Right lobe of liver (tissue), 6 donors: Measurements from ENCODE around the gene FRMPD4. TPM values are rescaled to one million over a fixed set of nuclear protein-coding genes. Genes with fewer than 3 reads are reported as not detected.

Source experiments
- ATAC-seq, 4 donors: fragments of 200-7000 bp; cut with Tn5 transposase; one replicate each; pipeline ENCODE4 v1.9.1; 2020; ENCODE audit warnings: mild to moderate bottlenecking in 4 of 4, moderate library complexity in 4 of 4
- DNase-seq, 3 donors: peaks; one replicate each; pipeline ENCODE4 v3.0.0-alpha.2; 2020
- H3K27ac ChIP-seq, 3 donors: fragments of 200-600 bp; one replicate each; pipeline ENCODE4 v1.8.0; 2022
- H3K27me3 ChIP-seq, 2 donors: fragments of 200-600 bp; one replicate each; pipeline ENCODE4 v1.8.0; 2022
- H3K36me3 ChIP-seq, 4 donors: fragments of 200-600 bp; sonication (generic) in 1 of 4; one replicate each; pipeline versions ENCODE4 v1.5.1 to v1.8.0; 2017 to 2022; ENCODE audit warnings: control low read depth in 1 of 4
- H3K4me1 ChIP-seq, 4 donors: fragments of 200-600 bp; sonication (generic) in 1 of 4; one replicate each; pipeline versions ENCODE4 v1.5.1 to v1.8.0; 2017 to 2022; ENCODE audit warnings: control low read depth in 1 of 4
- H3K4me3 ChIP-seq, 3 donors: fragments of 200-600 bp; one replicate each; pipeline ENCODE4 v1.8.0; 2022
- H3K9me3 ChIP-seq, 4 donors: fragments of 200-600 bp; sonication (generic) in 1 of 4; one replicate each; pipeline versions ENCODE4 v1.5.1 to v1.8.0; 2017 to 2022; ENCODE audit warnings: control low read depth in 1 of 4
- CTCF ChIP-seq, 4 donors: fragments of 200-600 bp in 3 of 4; fragments of 450-650 bp in 1 of 4; IDR thresholded peaks; one replicate each; pipeline versions ENCODE4 v1.5.1 to v1.8.0; 2016 to 2022; ENCODE audit warnings: antibody characterized with exemption in 4 of 4, mild to moderate bottlenecking in 2 of 4
- POLR2A ChIP-seq: fragments of 450-650 bp; IDR thresholded peaks from one replicate; pipeline ENCODE4 v1.6.1; 2017; ENCODE audit warnings: antibody characterized with exemption, mild to moderate bottlenecking
- WGBS: methylation state at CpG from one replicate; pipeline ENCODE4 v1.1.6; 2018; ENCODE audit warnings: low coverage, low lambda C conversion rate; ENCODE audit not compliant: insufficient coverage; ENCODE audit errors: missing lambda C conversion rate; 5-methylcytosine and 5-hydroxymethylcytosine counted together
- intact Hi-C, 2 donors: fragments of 100-400 bp; cut with DNase I; formaldehyde crosslinking; loops; one replicate each; pipeline versions ENCODE4 v1.11.2 to v1.14.1; 2022
- total RNA-seq, 6 experiments: library from RNA; depleted of rRNA in 2 of 6; stranded (reverse); fragments of >200 nt in 2 of 6; fragmentation: NEBNext Ultra II Directional in 3 of 6; extraction: Animal tissue kit (Norgen Biotek cat#: 25700) in 3 of 6; gene quantifications; one replicate each; pipeline versions ENCODE4 v1.1.0 to v1.2.4, GENCODE V29; 2016 to 2023
- donor health status: DM: no; HTN: yes; CAD: no.
- donor health status: DM: no; HTN: no; CAD: no.
- donor health status: DM: no; HTN: no; CAD: no.
- donor health status: DM: no; HTN: yes; CAD: no.
- donor health status: DM: no; HTN: yes; CAD: no.

The FRMPD4 gene
- total RNA-seq, 6 experiments from 2014 or later, result 0.05 to 0.12 (median 0.06) TPM; not detected in 3

DNA sequence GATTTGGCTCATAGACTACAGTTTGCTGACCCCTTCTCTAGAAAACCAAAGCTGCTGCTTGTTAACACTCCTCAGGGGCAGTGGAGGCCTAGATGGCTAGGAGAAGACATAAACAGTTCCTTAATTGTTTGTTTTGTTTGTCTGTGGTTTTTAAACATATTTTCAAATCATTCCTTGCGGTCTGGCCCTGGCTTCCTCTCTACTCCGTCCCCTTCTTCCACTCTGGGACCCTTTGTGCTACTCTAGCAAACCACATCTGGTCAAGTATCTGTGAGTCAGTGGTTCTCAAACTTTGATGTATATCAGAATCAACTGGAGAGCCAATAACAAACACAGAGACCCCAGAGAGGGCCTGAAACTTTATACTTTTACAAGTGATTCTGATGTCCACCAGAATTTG is 36.1 kb downstream of the FRMPD4 start:
- no peaks in the 10 kb centered on the region for H3K36me3 ChIP-seq
- no peak for TF ChIP-seq CTCF (IDR thresholded peaks at IDR 0.05)
- no peak for TF ChIP-seq POLR2A
- no peak for DNase-seq
- no peak overlapping the region for H3K27ac ChIP-seq
- H3K4me1 ChIP-seq, result no peaks in the 10 kb centered on the region
- no peaks in the 10 kb centered on the region for H3K9me3 ChIP-seq
- intact Hi-C loops, result no loop called here
- no peaks in the 10 kb centered on the region for H3K27me3 ChIP-seq
- WGBS, result 11% methylated on average over 2 of the region's 2 CpGs
- no peak for ATAC-seq
- no peak overlapping the region for H3K4me3 ChIP-seq

GRCh38 chrX:12197030-12197429 is 58.8 kb downstream of the FRMPD4 start:
- TF ChIP-seq POLR2A (no peak), CTCF (IDR thresholded peaks at IDR 0.05) (no peak)
- DNase-seq, result no peak
- 18% methylated on average over 2 of the region's 2 CpGs for WGBS
- intact Hi-C loops, result no loop called here
- no peaks in the 10 kb centered on the region for H3K9me3 ChIP-seq
- H3K36me3 ChIP-seq, result no peaks in the 10 kb centered on the region
- H3K27ac ChIP-seq, result no peak overlapping the region
- no peak for ATAC-seq
- H3K4me1 ChIP-seq, result no peaks in the 10 kb centered on the region
- H3K4me3 ChIP-seq, result no peak overlapping the region
- H3K27me3 ChIP-seq, result peaks cover 0 to 4% of the 10 kb centered on the region in 2 donors

DNA sequence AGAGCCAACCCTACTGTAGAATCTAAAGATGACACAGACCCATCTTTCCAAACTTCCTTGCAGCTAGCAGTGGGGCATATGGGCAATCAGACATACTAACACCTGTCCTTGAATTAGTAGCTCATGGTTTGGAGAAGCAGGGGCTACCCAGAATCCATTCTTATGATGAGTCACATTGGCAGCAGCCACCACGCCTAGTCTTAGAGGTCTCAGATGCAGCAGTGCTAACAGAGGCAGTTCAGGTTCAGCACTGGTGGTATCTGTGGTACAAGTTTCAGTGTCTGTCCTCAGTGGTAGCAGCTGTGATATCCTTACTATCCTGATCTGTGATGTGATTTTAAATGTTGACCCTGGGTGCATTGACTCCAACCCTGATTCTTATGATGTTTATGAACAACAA is 68.1 kb downstream of the FRMPD4 start:
- WGBS, result 67% methylated on average over 1 of the region's 1 CpG
- H3K9me3 ChIP-seq, result no peaks in the 10 kb centered on the region
- no peaks in the 10 kb centered on the region for H3K27me3 ChIP-seq
- H3K27ac ChIP-seq, result no peak overlapping the region
- no peaks in the 10 kb centered on the region for H3K4me1 ChIP-seq
- TF ChIP-seq CTCF (IDR thresholded peaks at IDR 0.05) (no peak), POLR2A (no peak)
- DNase-seq (no peak), ATAC-seq (no peak)
- intact Hi-C loops, result no loop called here
- no peak overlapping the region for H3K4me3 ChIP-seq
- no peaks in the 10 kb centered on the region for H3K36me3 ChIP-seq

DNA sequence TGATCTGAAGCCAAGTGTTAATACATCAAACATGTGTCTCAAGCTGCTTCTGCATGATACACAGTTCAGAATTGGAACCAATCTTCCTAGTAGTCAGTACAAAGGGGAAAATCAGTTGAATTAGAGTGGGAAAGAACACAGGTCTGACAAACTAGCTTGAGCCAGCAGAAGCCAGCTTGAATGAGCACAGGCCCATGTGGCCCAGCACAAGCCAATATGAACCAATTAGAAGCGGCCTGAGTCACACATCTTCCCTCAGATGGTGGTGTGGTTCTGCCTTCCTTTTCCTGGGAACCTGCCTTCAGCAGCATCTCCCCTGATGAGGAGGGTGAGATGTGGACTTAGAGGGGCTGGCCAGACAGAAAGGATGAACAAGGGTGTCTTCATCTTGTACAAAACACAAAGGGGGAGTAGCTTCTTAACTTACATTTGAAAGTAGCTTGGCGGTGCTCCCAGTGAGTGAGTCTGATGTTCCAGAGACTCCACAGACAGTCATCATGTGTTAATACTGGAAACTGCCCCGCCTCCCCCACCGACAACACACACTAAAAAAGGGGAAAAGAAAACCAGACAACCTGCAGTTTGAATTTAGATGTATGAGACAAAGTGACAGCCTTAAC is 72.0 kb downstream of the FRMPD4 start:
- H3K27ac ChIP-seq, result no peak overlapping the region
- H3K27me3 ChIP-seq, result peaks cover 0 to 3% of the 10 kb centered on the region in 2 donors
- ATAC-seq (no peak), DNase-seq (no peak)
- H3K4me1 ChIP-seq, result no peaks in the 10 kb centered on the region
- no peaks in the 10 kb centered on the region for H3K36me3 ChIP-seq
- no peak overlapping the region for H3K4me3 ChIP-seq
- 36% methylated on average over 4 of the region's 4 CpGs for WGBS
- H3K9me3 ChIP-seq, result no peaks in the 10 kb centered on the region
- intact Hi-C loops, result no loop called here
- TF ChIP-seq POLR2A (no peak), CTCF (IDR thresholded peaks at IDR 0.05) (no peak)

DNA sequence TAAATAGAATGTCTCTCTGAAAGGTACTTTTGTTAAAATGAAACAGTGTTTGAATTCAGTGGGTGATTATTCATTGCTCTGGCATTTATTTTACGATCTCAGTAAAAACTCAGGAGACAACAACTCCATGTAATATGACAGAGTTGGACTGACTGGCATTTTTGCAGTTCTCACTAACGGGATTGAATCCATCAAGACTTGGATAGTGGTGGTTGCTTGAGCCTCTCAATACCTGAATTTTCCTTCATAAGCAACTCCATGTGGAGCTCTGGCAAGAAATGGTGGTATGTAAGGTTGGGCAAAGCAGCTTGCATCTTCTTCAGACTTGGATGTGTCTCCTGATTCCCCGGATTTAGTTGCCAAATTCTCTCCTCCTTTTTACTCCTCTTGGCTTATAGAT is 72.7 kb downstream of the FRMPD4 start:
- Histone ChIP-seq H3K27ac (no peak overlapping the region), H3K9me3 (no peaks in the 10 kb centered on the region), H3K4me3 (no peak overlapping the region), H3K27me3 (peaks cover 0 to 3% of the 10 kb centered on the region in 2 donors), H3K4me1 (no peaks in the 10 kb centered on the region), H3K36me3 (no peaks in the 10 kb centered on the region)
- intact Hi-C loops, result no loop called here
- TF ChIP-seq POLR2A, result no peak
- TF ChIP-seq CTCF (IDR thresholded peaks at IDR 0.05), result no peak
- DNase-seq, result no peak
- ATAC-seq, result no peak
- 50% methylated on average over 3 of the region's 3 CpGs for WGBS
